ENCODE measurements around the gene DTL. TPM values are rescaled to one million over a fixed set of nuclear protein-coding genes. Genes with fewer than 3 reads are reported as not detected.

The DTL gene
- total RNA-seq, 2 experiments from 2014 or later, result 61.7 to 64.4 TPM

DNA sequence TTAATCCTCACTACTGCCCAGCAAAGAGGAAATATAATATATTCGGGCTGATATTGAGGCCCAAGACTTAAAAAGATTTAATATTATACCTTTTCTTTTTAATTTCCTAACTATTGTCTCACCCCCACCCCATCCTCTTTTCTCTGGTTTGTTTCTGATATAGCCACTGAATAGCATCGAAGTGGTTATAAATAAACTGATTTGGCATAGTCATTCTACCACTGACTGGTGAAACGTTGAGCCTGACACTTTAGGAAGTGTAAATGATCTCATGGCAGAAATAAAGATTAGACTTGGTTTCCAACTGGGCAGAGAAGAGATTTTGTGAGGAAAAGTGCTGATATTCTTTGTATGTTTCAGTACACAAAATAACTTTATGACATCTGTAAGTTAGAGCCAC lies 39.3 kb downstream of the DTL start:
- no TSS peak for BruUV-seq (replicated peaks)
- Histone ChIP-seq H3K27ac (ENCODE audit: low read depth, low read length, poor library complexity, severe bottlenecking) (no peak overlapping the region), H3K79me2 (ENCODE audit: insufficient read depth, low read depth, low read length) (no peaks in the 10 kb centered on the region), H3K36me3 (ENCODE audit: insufficient read depth, low read length) (peaks cover 96% of the 10 kb centered on the region), H2AFZ (ENCODE audit: low read length) (no peak overlapping the region), H3K4me1 (ENCODE audit: insufficient read depth, low read length, poor library complexity, severe bottlenecking) (no peaks in the 10 kb centered on the region), H3K9me2 (ENCODE audit: insufficient read depth, low read length) (no peaks in the 10 kb centered on the region), H3K9me3 (ENCODE audit: low read length) (no peaks in the 10 kb centered on the region), H3K4me3 (ENCODE audit: low read depth, low read length, poor library complexity, severe bottlenecking) (no peak overlapping the region), H3K4me2 (ENCODE audit: low read length) (no peak overlapping the region), H4K20me1 (ENCODE audit: insufficient read depth, low read length) (no peaks in the 10 kb centered on the region; the same call in 1 of the 2 replicates)
- intact Hi-C loops (cut with micrococcal nuclease; ENCODE audit: unreplicated experiment), result no loop called here
- POLR2A ChIA-PET, result interaction anchor here (0.6 kb wide), 1 partner anchor 30 kb away, joined by 3 read pairs; no protein-coding TSS in a partner anchor
- DNase-seq (ENCODE audit: low spot score), result no peak
- CTCF ChIA-PET (ENCODE audit: unreplicated experiment), result no interaction called here
- no peak for TF ChIP-seq EZH2phosphoT487 (IDR thresholded peaks at IDR 0.05; ENCODE audit: borderline replicate concordance, low read depth, low read length)
- TF ChIP-seq, protein P1, sequence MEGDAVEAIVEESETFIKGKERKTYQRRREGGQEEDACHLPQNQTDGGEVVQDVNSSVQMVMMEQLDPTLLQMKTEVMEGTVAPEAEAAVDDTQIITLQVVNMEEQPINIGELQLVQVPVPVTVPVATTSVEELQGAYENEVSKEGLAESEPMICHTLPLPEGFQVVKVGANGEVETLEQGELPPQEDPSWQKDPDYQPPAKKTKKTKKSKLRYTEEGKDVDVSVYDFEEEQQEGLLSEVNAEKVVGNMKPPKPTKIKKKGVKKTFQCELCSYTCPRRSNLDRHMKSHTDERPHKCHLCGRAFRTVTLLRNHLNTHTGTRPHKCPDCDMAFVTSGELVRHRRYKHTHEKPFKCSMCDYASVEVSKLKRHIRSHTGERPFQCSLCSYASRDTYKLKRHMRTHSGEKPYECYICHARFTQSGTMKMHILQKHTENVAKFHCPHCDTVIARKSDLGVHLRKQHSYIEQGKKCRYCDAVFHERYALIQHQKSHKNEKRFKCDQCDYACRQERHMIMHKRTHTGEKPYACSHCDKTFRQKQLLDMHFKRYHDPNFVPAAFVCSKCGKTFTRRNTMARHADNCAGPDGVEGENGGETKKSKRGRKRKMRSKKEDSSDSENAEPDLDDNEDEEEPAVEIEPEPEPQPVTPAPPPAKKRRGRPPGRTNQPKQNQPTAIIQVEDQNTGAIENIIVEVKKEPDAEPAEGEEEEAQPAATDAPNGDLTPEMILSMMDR (conservative IDR thresholded peaks at IDR 0.05; ENCODE audit: low read length), result no peak

DNA sequence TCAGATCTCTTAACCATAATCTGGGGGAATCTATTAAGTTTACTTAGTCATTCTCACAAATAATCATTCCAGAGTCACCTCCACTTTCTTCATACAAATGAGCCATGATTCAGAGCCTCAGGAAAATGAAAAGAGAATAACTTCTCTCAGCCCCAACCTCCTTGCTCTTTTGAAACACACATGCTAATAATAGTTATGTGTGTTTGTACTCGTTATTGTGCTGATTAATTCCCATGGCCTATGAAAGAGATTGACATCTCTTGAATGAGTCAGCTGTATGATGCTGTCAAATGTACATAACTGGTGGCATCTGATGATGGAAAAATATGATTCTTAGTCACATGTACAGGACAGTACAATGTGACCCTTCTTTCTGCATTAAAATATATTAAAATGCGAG lies 41.5 kb downstream of the DTL start:
- Histone ChIP-seq H3K79me2 (ENCODE audit: insufficient read depth, low read depth, low read length) (no peaks in the 10 kb centered on the region), H3K9me2 (ENCODE audit: insufficient read depth, low read length) (no peaks in the 10 kb centered on the region), H3K27ac (ENCODE audit: low read depth, low read length, poor library complexity, severe bottlenecking) (no peak overlapping the region), H2AFZ (ENCODE audit: low read length) (no peak overlapping the region), H3K4me1 (ENCODE audit: insufficient read depth, low read length, poor library complexity, severe bottlenecking) (no peaks in the 10 kb centered on the region), H3K36me3 (ENCODE audit: insufficient read depth, low read length) (peaks cover 96% of the 10 kb centered on the region), H3K9me3 (ENCODE audit: low read length) (no peaks in the 10 kb centered on the region), H3K4me2 (ENCODE audit: low read length) (no peak overlapping the region), H4K20me1 (ENCODE audit: insufficient read depth, low read length) (no peaks in the 10 kb centered on the region; the same call in 1 of the 2 replicates), H3K4me3 (ENCODE audit: low read depth, low read length, poor library complexity, severe bottlenecking) (no peak overlapping the region)
- DNase-seq (ENCODE audit: low spot score), result no peak
- TF ChIP-seq, protein P1 (conservative IDR thresholded peaks at IDR 0.05; ENCODE audit: low read length), result no peak
- TF ChIP-seq EZH2phosphoT487 (IDR thresholded peaks at IDR 0.05; ENCODE audit: borderline replicate concordance, low read depth, low read length), result no peak
- no TSS peak for BruUV-seq (replicated peaks)
- CTCF ChIA-PET (ENCODE audit: unreplicated experiment), result no interaction called here
- POLR2A ChIA-PET, result no interaction called here
- intact Hi-C loops (cut with micrococcal nuclease; ENCODE audit: unreplicated experiment), result no loop called here

DNA sequence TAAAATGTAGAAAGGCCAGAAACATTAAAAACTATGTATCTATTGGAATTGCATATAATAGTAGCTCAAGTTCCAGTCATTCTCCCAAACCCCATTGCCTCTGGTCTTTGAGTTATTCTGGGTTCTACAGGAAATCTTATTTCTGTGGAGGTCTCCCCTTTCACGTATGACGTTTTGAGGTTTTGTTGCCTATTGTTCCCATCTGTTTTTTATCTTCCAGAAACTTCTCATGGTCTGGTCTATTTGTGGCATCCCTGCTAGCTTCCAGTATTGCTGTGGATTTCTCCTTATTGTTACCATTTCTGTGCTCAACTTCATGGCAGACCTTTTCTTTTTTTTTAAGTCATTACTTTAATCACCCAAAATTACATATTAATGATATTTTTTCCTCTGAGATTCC lies 43.3 kb downstream of the DTL start:
- ChIA-PET POLR2A (interaction anchor here (0.8 to 1.6 kb wide), 3 partner anchors 9 to 24 kb away, joined by 3 to 4 read pairs (median 3); no protein-coding TSS in a partner anchor), CTCF (ENCODE audit: unreplicated experiment) (no interaction called here)
- no peak overlapping the region for H3K4me2 ChIP-seq (ENCODE audit: low read length)
- no peaks in the 10 kb centered on the region for H3K79me2 ChIP-seq (ENCODE audit: insufficient read depth, low read depth, low read length)
- no peak overlapping the region for H2AFZ ChIP-seq (ENCODE audit: low read length)
- no peak overlapping the region for H3K27ac ChIP-seq (ENCODE audit: low read depth, low read length, poor library complexity, severe bottlenecking)
- intact Hi-C loops (cut with micrococcal nuclease; ENCODE audit: unreplicated experiment), result no loop called here
- H3K4me3 ChIP-seq (ENCODE audit: low read depth, low read length, poor library complexity, severe bottlenecking), result no peak overlapping the region
- no peaks in the 10 kb centered on the region; the same call in 1 of the 2 replicates for H4K20me1 ChIP-seq (ENCODE audit: insufficient read depth, low read length)
- H3K9me3 ChIP-seq (ENCODE audit: low read length), result no peaks in the 10 kb centered on the region
- TF ChIP-seq EZH2phosphoT487 (IDR thresholded peaks at IDR 0.05; ENCODE audit: borderline replicate concordance, low read depth, low read length), result no peak
- TF ChIP-seq, protein P1 (conservative IDR thresholded peaks at IDR 0.05; ENCODE audit: low read length), result no peak
- H3K4me1 ChIP-seq (ENCODE audit: insufficient read depth, low read length, poor library complexity, severe bottlenecking), result no peaks in the 10 kb centered on the region
- no peak for DNase-seq (ENCODE audit: low spot score)
- H3K9me2 ChIP-seq (ENCODE audit: insufficient read depth, low read length), result no peaks in the 10 kb centered on the region
- peaks cover 98% of the 10 kb centered on the region for H3K36me3 ChIP-seq (ENCODE audit: insufficient read depth, low read length)
- no TSS peak for BruUV-seq (replicated peaks)

Data from OCI-LY7 (cell line).